GM18519 (cell line): ENCODE results near the gene PTPN22.
A peak's percentile ranks its signal among the peaks of the same experiment; 100 is the strongest.
"Not testable (repeated sequence)": the region's sequence is repeated elsewhere in the genome, so short reads cannot be mapped to it uniquely, and the experiment has no call there.

Experiments
- ATAC-seq: cut with Tn5 transposase; IDR thresholded peaks from one replicate; pipeline ENCODE4 v1.9.1; 2021; ENCODE audit warnings: mild to moderate bottlenecking, moderate library complexity; ENCODE audit not compliant: unreplicated experiment, low FRiP score

The PTPN22 gene

DNA sequence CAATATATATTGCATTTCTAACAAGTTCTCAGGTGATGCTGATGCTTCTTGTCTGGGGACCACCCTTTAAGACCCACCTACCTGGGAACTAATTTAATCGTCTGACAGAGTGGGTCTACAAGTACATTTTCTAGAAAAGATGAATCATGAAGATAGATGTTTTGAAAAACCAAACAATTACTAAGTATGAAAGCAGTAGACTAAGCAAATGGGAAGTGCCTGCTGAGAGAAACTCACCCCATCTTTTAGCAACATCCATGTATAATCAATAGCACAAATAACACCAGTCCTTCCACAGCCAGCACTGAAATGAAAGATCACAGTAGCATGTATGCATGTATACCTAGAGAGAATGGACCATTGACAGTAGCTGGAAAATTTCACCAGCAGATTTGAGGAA lies 17.3 kb downstream of the PTPN22 start:
- no peak for ATAC-seq

DNA sequence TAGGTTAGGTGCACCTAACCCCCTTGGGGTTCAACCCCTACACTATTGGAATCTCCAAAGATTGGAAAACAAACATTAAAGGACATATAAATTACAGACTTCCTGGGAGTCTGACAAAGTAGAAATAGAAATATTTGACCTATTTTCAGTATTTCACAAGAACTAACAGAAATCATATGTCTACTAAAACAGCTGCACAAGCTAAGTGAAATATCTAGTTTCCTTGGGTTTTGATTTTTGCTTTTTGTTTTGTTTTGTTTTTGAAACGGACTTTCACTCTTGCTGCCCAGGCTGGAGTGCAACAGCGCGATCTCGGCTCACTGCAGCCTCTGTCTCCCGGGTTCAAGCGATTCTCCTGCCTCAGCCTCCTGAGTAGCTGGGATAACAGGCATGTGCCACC lies 18.8 kb downstream of the PTPN22 start:
- ATAC-seq: not testable (repeated sequence)

DNA sequence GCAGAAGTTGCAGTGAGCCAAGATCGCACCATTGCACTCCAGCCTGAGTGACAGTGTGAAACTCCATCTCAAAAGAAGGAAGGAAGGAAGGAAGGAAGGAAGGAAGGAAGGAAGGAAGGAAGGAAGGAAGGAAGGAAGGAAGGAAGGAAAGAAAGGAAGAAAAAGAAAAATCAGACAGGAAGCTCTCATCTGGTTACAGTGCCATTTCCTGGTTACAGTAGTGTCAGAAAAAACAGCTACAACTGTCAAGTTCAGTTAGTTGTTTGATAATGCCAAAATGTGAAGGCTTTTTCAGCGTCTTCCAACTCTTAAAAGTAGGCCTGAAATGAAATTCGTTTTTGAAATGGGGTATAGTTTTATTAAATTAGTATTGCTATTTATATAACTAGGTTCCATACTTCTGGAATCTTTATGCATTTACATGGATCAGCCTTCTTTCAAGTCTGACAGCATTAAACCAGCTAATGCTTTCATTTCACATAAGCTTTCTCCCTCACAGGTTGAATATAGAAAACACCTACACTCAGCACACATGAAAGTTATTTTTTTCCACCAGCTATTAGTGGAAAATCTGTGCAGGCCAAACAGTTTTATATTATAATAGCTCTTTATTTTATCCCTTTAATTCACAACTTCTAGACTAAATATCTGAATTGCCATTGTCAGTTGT lies 21.2 kb downstream of the PTPN22 start:
- no peak for ATAC-seq

GRCh38 chr1:113849072-113849471 lies 22.4 kb downstream of the PTPN22 start:
- ATAC-seq: no peak

GRCh38 chr1:113846391-113847035 lies 25.0 kb downstream of the PTPN22 start:
- ATAC-seq: no peak

DNA sequence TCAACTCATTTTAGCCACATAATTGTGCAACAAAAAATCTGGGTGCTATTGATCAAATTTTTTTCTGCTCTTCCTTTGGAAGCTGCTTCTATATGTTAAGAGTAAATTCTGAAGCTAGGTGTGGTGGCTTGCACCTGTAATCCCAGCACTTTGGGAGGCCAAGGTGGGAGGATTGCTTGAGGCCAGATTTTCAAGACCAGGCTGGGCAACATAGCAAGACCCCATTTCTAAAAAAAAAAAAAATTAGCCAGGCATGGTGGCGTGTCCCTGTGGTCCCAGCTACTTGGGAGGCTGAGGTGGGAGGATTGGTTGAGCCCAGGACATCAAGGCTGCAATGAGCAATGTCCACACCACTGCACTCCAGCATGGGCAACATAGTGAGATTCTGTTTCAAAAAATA lies 35.0 kb downstream of the PTPN22 start:
- ATAC-seq: no peak

DNA sequence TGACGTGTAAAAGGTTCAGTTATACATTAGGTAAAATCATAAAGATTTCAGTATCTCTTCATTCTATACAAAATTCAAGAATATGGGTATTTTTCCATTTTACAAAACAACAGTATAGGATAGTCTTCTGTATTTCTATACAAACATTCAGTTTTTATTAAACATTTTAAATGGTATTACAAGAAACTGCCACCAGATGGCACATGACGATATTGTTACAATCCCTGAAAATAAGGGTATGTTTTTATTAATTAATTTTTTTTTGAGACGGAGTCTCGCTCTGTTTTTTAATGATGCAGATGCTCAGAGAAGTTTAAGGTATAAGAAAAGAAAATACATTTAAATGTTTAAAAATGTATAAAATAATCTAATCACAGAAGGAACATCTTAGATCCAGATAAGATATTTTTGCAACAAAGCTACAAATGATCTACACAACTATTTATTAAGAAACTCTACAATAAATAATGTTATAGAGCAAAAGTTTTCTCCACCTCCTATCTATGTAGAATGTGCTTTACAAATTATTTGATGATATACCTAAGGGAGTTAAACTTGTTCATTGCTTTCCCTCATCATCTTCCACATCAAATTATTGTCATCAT lies 35.7 kb downstream of the PTPN22 start:
- no peak for ATAC-seq

DNA sequence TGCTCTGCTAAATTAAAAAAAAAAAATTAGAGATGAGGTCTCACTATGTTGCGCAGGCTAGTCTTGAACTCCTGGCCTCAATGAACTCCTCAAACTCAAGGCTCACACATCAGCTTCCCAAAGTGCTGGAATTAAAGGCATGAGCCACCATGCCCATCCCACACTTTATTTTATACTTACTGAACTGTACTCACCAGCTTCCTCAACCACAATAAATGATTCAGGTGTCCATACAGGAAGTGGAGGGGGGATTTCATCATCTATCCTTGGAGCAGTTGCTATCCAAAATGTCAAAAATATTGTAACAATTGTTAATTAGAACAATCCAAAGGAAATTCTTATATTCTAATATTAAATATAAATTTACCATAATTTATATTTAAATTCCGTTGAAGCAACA lies 36.8 kb downstream of the PTPN22 start:
- no peak for ATAC-seq

GRCh38 chr1:113830039-113830438 lies 41.5 kb downstream of the PTPN22 start:
- no peak for ATAC-seq

DNA sequence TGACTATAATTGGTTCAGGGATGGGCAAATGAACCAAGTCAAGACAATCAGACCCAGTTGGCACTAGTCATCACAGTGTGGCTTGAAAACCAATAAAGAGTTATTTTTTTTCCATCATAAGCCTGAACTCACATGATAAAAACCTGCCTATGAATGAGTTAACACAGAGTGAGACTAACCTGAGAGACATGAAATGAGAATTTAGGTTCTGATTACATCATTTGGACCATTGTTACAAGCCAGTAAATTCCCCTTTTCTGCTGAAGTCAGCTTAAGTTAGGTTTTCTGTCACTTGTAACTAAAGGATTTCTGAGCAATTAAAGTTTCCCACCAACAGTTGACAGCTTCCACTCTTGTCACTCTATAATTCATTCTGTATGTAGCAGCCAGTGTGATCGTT lies 49.6 kb downstream of the PTPN22 start:
- ATAC-seq: no peak

GRCh38 chr1:113818578-113818977 lies 52.9 kb downstream of the PTPN22 start:
- ATAC-seq: no peak

DNA sequence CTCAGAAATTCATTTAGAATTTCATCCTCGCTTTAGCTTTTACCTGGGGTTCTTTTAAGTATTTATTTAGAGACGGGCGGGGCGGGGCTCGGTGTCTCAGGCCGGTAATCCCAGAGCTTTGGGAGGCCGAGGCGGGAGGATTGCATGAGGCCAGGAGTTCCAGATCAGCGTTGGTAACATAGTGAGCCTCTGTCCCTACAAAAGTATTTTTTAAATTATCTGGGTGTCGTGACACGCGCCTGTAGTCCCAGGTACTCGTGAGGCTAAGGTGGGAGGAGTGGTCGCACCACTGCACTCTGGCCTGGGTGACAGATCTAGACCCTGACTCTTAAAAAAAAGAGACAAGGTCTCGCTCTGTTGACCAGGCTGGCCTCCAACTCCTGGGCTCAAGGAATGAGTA lies 58.3 kb downstream of the PTPN22 start:
- ATAC-seq: no peak

GRCh38 chr1:113812661-113813135 lies 58.8 kb downstream of the PTPN22 start:
- ATAC-seq: no peak

DNA sequence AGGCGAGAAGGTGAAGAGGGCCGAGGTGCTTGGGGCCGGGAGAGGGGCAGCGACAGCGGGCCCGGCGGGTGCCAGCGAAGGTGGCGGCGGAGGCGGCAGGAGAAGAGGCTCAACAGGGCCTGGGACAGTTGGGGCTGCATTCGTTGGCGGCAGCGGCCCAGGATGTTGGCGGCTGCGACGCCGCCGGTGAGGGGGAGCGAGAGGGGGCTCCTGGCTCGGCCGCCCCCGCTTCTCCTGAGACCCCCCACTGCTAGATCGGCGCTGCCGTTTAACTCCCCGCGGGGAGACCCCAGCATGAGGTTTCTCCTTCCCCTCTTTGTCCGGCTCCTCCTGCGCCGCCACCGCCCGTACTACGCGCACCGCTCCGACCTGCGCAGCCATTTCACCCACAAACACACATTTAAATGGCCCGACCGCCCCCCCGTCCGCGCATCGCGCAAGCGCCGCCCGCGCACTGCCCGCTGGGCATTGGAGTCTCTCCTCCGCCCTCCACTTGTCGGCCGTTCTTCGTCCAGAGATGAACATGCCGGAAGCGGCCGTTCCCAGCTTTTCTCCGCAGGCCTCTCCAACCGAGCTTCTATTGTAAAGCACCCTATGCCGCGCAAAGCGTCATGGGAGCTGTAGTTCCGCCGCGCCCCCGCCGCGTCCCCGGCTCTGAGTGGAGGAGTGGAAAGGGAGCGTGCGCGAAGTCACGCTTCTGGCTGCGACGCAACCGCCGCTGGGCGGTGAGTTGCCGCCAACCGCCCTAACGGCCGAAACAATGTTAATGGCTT lies 59.4 kb downstream of the PTPN22 start, which contains the start of gene RSBN1:
Gene RSBN1 (minus strand): TSS at position 589 of the 773 bp plus-strand sequence. CDS start 64 bp downstream, at position 525.
- peak; percentile 83 for ATAC-seq

- ATAC-seq: no peak
Observed at GRCh38 chr1:113811156-113811887, 60.2 kb downstream of the PTPN22 start.

DNA sequence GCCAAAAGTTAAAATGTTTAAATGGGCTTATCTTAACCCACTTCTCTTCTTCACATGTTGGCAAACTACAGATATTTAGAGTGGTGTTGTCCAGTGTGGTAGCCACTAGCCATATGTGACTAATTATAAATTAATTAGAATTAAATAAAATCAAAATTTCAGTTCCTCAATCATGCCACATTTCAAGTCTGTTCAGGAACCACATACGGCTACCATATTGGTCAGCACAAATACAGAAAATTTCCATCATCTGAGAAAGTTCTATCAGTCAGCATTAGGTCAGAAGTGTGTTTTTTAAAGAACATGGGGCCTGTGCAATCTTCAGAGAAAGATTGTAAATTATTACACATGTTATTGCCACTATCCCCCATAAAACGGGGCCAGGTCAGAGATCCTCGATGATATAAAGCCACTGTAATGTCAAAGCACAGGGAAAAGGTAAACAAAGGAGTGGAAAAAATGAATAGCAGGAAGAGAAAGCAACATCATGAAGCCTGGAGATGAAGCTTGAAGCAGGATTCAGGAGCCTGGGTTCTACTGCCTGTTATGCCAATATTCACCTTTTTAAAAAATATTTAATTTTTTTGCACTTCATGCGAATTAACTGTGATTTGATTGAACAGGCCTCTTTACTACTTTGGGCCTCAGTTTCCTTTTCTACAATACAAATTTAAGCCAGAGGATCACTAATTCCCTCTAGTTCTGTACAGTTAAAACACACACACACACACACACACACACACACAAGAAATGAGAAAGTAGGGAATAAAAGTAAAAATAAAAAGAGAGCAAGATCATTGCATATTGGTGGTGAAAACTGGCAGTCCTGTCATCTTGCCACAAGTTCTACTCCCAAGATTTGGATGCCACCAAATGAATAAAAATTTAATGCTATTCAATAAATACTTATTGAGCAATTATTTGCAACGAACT lies 61.6 kb downstream of the PTPN22 start:
- no peak for ATAC-seq

DNA sequence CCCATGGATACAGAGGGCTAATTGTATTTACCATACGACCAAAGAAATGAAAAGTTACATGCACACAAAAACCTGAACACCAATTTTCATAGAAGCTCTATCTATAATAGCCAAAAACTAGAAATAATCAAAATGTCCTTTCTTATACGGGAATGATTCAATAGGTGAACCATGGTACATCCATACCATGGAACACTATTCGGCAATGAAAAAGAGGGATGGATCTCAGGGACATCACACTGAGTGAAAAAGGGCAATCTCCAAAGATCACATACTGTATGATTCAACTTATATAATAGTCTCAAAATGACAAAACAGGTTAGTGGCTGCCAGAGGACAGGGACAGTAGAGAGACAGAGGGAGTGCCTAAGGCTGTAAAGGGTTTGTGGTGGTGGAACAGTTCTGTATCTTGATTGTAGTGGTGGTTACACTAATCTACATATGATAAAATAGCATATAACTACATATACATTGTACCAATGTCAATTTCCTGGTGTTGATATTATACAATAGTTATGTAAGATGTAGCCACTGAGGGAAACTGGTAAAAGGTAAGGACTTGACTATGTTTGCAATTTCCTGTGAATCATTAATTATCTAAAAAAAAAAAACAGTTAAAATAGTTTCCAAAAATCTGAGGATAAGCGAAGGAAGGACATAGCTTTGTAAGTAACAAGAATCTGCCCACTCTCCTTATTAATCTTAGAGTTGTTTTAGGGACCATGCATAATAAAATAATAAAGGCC lies 62.9 kb downstream of the PTPN22 start:
- ATAC-seq: no peak

DNA sequence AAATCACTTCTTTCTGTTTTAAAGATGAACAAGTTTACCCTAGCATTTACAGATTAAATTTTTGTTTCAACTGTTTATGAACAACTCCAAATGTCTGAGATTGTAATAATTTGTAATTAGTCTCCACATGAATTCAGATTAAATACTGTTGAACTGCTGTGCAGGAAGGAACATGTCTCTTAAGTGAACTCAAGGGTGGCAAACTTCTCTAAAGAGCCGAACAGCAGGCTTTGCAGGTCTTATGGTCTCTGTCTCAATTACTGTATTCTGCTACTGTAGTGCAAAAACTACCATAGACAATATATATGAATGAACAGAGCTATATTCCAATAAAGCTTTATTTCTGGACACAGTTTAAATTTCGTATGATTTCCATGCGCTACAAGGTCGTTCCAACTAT lies 65.9 kb downstream of the PTPN22 start:
- no peak for ATAC-seq

DNA sequence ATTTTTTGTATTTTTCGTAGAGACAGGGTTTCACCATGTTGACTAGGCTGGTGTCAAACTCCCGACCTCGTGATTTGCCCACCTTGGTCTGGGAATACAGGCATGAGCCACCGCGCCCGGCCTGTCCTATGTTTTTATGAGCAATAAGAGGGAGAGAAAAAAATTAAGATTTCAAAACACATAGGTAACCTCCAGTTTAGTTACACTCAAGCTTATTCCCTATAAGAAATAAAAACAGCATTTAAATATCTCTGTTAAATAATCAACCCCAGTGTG lies 66.3 kb downstream of the PTPN22 start:
- no peak for ATAC-seq
